HepG2 (cell line): ENCODE data around the gene CYSRT1. TPM values are rescaled to one million over a fixed set of nuclear protein-coding genes. Genes with fewer than 3 reads are reported as not detected.
A peak's percentile ranks its signal among the peaks of the same experiment; 100 is the strongest.

Source experiments
- CHCHD3 ChIP-seq: sonication (generic); formaldehyde crosslinking; IDR thresholded peaks from 2 replicates; pipeline ENCODE4 v1.8.0; 2022; ENCODE audit warnings: mild to moderate bottlenecking, missing genetic modification reagents, moderate library complexity
- FOXA3 ChIP-seq: IDR thresholded peaks from 2 replicates; pipeline ENCODE4 v1.6.1; 2016; ENCODE audit warnings: missing genetic modification reagents, missing compliant biosample characterization
- KLF9 ChIP-seq: IDR thresholded peaks from 2 replicates; pipeline ENCODE4 v1.6.1; 2016; ENCODE audit warnings: low read depth
- PHF20 ChIP-seq: sonication (generic); formaldehyde crosslinking; IDR thresholded peaks from 2 replicates; pipeline ENCODE4 v1.5.0; 2020; ENCODE audit warnings: mild to moderate bottlenecking, missing genetic modification reagents
- PRPF4 ChIP-seq: fragments of 200-400 bp; formaldehyde crosslinking; IDR thresholded peaks from 2 replicates; pipeline ENCODE4 v1.6.1; 2016; ENCODE audit warnings: low read length, low read depth; ENCODE audit not compliant: poor library complexity, severe bottlenecking
- RELA ChIP-seq: sonication (generic); formaldehyde crosslinking; IDR thresholded peaks from 2 replicates; pipeline ENCODE4 v1.4.0; 2020; ENCODE audit warnings: missing genetic modification reagents
- RFX5 ChIP-seq: IDR thresholded peaks from 2 replicates; pipeline ENCODE4 v1.6.1; 2011; ENCODE audit warnings: low read depth, low read length, improper control_type of control experiment
- SP1 ChIP-seq, 2 experiments: fragments of 450-650 bp in 1 of 2; sonication (generic) in 1 of 2; formaldehyde crosslinking in 1 of 2; IDR thresholded peaks; 2 replicates each; pipeline versions ENCODE4 v1.4.0 to v1.6.1; 2016 to 2020; ENCODE audit warnings: missing genetic modification reagents in 1 of 2
- SP5 ChIP-seq: IDR thresholded peaks from 2 replicates; pipeline ENCODE4 v1.6.1; 2016; ENCODE audit warnings: low read depth, borderline replicate concordance
- SRSF1 ChIP-seq: fragments of 200-400 bp; formaldehyde crosslinking; optimal IDR thresholded peaks from 2 replicates; pipeline ENCODE3; 2017; ENCODE audit warnings: mild to moderate bottlenecking, low read depth, low read length, moderate library complexity
- ZNF234 ChIP-seq: sonication (generic); formaldehyde crosslinking; conservative IDR thresholded peaks from 2 replicates; pipeline ENCODE4 v1.5.1; 2020; ENCODE audit warnings: mild to moderate bottlenecking, missing genetic modification reagents
- ZNF263 ChIP-seq: sonication (generic); formaldehyde crosslinking; IDR thresholded peaks from 2 replicates; pipeline ENCODE4 v1.4.0; 2020; ENCODE audit warnings: missing genetic modification reagents
- ZNF589 ChIP-seq: sonication (generic); formaldehyde crosslinking; conservative IDR thresholded peaks from 2 replicates; pipeline ENCODE4 v1.8.0; 2022; ENCODE audit warnings: mild to moderate bottlenecking, moderate library complexity, missing genetic modification reagents
- ZNF709 ChIP-seq: sonication (generic); formaldehyde crosslinking; IDR thresholded peaks from 2 replicates; pipeline ENCODE4 v1.5.0; 2020; ENCODE audit warnings: mild to moderate bottlenecking, missing genetic modification reagents
- polyA plus RNA-seq, 8 experiments: library from polyadenylated mRNA; depleted of rRNA in 3 of 8; stranded (reverse) in 7 of 8; unstranded in 1 of 8; fragments of >200 nt; fragmentation: Illumina TruSeq in 4 of 8; extraction: Trizol in 4 of 8; gene quantifications; 2 replicates each; pipeline versions ENCODE4 v1.2.1 to v1.2.3, GENCODE V29; 2011 to 2016; ENCODE audit warnings: low read depth in 4 of 8, missing spikeins in 1 of 8, mixed read lengths in 1 of 8; ENCODE audit not compliant: insufficient read depth in 1 of 8
- total RNA-seq, 5 experiments: library from RNA; depleted of rRNA; stranded (reverse); fragments of >200 nt; fragmentation: Illumina TruSeq; extraction: Trizol; gene quantifications; 2 replicates each; pipeline ENCODE4 v1.2.3, GENCODE V29; 2016; ENCODE audit warnings: low read depth in 1 of 5
- TF ChIP-seq, protein P1 (sequence below): sonication (generic); formaldehyde crosslinking; IDR thresholded peaks from one replicate; pipeline ENCODE4 v1.5.1; 2020; ENCODE audit warnings: mild to moderate bottlenecking, missing genetic modification reagents; ENCODE audit errors: not compliant biosample characterization
- TF ChIP-seq, protein P2 (sequence below): fragments of 450-650 bp; IDR thresholded peaks from 2 replicates; pipeline ENCODE4 v1.6.1; 2017
- TF ChIP-seq, protein P3 (sequence below): sonication (generic); IDR thresholded peaks from 2 replicates; pipeline ENCODE4 v1.6.1; 2016; ENCODE audit warnings: low read depth, borderline replicate concordance

CYSRT1 gene
- total and polyA plus RNA-seq, 2 of the 13 experiments (the other 11 are each of a cell fraction or from before 2014, with no cell fraction given) = 1.5 to 2.1 TPM

GRCh38 chr9:137217276-137218211 is 7.4 kb upstream of the CYSRT1 start (continued):
- TF ChIP-seq, protein P1, sequence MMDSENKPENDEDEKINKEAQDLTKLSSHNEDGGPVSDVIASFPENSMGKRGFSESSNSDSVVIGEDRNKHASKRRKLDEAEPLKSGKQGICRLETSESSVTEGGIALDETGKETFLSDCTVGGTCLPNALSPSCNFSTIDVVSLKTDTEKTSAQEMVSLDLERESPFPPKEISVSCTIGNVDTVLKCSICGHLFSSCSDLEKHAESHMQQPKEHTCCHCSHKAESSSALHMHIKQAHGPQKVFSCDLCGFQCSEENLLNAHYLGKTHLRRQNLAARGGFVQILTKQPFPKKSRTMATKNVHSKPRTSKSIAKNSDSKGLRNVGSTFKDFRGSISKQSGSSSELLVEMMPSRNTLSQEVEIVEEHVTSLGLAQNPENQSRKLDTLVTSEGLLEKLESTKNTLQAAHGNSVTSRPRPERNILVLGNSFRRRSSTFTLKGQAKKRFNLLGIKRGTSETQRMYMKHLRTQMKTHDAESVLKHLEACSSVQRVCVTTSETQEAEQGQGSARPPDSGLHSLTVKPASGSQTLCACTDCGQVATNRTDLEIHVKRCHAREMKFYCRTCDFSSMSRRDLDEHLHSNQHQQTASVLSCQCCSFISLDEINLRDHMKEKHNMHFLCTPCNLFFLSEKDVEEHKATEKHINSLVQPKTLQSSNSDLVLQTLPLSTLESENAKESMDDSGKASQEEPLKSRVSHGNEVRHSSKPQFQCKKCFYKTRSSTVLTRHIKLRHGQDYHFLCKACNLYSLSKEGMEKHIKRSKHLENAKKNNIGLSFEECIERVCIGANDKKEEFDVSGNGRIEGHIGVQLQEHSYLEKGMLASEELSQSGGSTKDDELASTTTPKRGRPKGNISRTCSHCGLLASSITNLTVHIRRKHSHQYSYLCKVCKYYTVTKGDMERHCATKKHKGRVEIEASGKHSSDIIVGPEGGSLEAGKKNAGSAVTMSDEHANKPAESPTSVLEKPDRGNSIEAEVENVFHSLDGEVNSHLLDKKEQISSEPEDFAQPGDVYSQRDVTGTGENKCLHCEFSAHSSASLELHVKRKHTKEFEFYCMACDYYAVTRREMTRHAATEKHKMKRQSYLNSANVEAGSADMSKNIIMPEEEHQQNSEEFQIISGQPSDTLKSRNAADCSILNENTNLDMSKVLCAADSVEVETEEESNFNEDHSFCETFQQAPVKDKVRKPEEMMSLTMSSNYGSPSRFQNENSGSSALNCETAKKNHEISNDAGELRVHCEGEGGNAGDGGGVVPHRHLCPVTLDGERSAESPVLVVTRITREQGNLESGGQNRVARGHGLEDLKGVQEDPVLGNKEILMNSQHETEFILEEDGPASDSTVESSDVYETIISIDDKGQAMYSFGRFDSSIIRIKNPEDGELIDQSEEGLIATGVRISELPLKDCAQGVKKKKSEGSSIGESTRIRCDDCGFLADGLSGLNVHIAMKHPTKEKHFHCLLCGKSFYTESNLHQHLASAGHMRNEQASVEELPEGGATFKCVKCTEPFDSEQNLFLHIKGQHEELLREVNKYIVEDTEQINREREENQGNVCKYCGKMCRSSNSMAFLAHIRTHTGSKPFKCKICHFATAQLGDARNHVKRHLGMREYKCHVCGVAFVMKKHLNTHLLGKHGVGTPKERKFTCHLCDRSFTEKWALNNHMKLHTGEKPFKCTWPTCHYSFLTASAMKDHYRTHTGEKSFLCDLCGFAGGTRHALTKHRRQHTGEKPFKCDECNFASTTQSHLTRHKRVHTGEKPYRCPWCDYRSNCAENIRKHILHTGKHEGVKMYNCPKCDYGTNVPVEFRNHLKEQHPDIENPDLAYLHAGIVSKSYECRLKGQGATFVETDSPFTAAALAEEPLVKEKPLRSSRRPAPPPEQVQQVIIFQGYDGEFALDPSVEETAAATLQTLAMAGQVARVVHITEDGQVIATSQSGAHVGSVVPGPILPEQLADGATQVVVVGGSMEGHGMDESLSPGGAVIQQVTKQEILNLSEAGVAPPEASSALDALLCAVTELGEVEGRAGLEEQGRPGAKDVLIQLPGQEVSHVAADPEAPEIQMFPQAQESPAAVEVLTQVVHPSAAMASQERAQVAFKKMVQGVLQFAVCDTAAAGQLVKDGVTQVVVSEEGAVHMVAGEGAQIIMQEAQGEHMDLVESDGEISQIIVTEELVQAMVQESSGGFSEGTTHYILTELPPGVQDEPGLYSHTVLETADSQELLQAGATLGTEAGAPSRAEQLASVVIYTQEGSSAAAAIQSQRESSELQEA = no peak
- 0 out of 2 replicates have a peak, but pooled peaks have one; percentile 88 for TF ChIP-seq KLF9 (CRISPR knock-in tag)
- TF ChIP-seq PHF20 = peak; percentile 60
- TF ChIP-seq ZNF709 = peak; percentile 75; the same call in 1 of the 2 replicates
- TF ChIP-seq CHCHD3 = 0 out of 2 replicates have a peak, but pooled peaks have one; percentile 51
- TF ChIP-seq ZNF589 (CRISPR knock-in tag) = no peak
- TF ChIP-seq SP5 (CRISPR knock-in tag) = peak; percentile 86
- TF ChIP-seq, protein P2, sequence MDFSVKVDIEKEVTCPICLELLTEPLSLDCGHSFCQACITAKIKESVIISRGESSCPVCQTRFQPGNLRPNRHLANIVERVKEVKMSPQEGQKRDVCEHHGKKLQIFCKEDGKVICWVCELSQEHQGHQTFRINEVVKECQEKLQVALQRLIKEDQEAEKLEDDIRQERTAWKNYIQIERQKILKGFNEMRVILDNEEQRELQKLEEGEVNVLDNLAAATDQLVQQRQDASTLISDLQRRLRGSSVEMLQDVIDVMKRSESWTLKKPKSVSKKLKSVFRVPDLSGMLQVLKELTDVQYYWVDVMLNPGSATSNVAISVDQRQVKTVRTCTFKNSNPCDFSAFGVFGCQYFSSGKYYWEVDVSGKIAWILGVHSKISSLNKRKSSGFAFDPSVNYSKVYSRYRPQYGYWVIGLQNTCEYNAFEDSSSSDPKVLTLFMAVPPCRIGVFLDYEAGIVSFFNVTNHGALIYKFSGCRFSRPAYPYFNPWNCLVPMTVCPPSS = no peak
- no peak for TF ChIP-seq RELA (CRISPR knock-in tag)
- TF ChIP-seq FOXA3 (CRISPR knock-in tag) = peak; percentile 32; the same call in 1 of the 2 replicates
- no peak; the same call in 1 of the 2 replicates for TF ChIP-seq ZNF234 (CRISPR knock-in tag)
- no peak for TF ChIP-seq PRPF4
- no peak for TF ChIP-seq RFX5
- TF ChIP-seq, protein P3, sequence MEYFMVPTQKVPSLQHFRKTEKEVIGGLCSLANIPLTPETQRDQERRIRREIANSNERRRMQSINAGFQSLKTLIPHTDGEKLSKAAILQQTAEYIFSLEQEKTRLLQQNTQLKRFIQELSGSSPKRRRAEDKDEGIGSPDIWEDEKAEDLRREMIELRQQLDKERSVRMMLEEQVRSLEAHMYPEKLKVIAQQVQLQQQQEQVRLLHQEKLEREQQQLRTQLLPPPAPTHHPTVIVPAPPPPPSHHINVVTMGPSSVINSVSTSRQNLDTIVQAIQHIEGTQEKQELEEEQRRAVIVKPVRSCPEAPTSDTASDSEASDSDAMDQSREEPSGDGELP = peak; percentile 11; the same call in 1 of the 2 replicates
- TF ChIP-seq ZNF263 (CRISPR knock-in tag) = peak; percentile 70; the same call in 1 of the 2 replicates
- peak; percentile 68 for TF ChIP-seq SRSF1
- TF ChIP-seq SP1 (IDR thresholded peaks at IDR 0.05) = no peak
- peak; percentile 87 for TF ChIP-seq SP1 (CRISPR knock-in tag; IDR thresholded peaks at IDR 0.05)
